ENCODE results near the gene GRIK4.

The GRIK4 gene

DNA sequence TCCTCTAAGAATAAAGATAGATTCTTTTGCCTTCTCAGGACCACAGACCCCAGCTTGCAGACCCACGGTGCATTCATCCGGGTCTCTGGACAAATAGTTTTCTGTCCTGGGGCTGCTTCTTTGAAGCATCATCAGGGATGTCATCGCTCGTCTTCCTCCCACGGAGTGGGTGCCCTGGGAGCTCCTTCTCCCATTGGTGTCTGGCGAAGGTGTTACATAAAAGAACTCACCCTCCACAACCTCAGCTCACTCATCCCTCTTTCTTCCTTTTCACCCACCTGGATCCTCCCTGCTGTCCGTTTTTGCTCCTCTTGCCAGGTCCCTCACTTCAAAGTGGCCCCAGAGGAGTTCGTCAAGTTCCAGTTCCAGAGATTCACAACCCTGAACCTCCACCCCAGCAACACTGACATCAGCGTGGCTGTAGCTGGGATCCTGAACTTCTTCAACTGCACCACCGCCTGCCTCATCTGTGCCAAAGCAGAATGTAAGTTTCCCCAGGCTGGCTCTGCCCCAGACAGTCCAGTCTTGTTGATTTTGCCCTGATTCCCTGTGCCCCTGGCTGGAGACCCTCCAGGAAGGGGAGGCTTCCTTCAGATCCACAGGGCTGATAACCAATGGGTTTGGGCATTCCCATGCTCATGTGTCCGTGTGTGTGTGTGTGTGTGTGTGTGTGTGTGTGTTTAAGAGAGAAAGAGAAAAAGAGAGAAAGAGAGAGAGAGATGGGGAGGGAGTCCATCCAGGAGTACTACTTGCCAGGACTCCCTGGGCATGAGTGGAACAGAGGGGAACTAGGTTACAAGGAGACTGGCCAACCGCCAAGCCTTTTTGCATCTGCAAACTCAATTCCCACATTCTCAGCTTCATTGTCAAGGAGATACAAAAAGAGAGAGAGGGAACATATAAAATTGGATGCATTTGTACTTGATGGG is 308.2 kb downstream of the GRIK4 start:
- DNase-seq = no peak

GRCh38 chr11:120823159-120823558 is 311.6 kb downstream of the GRIK4 start:
- no peak for DNase-seq

DNA sequence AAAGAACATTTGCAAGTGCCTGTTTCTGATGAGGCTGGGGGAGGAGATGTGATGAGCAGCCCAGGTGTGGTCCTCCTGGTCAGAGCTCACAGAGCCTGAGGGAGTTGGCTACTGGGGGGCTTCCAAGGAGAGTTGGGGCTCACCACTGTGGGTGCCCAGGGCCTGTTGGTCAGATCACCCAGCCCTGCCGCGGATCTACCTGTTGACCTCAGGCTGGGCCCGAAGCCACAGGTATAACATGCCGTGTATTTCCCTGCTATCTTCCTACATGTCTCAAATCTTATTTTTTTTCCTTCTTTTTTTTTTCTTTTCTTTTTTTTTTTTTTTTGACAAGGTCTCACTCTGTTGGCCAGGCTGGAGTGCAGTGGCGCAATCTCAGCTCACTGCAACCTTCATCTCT is 312.7 kb downstream of the GRIK4 start:
- no peak for DNase-seq

DNA sequence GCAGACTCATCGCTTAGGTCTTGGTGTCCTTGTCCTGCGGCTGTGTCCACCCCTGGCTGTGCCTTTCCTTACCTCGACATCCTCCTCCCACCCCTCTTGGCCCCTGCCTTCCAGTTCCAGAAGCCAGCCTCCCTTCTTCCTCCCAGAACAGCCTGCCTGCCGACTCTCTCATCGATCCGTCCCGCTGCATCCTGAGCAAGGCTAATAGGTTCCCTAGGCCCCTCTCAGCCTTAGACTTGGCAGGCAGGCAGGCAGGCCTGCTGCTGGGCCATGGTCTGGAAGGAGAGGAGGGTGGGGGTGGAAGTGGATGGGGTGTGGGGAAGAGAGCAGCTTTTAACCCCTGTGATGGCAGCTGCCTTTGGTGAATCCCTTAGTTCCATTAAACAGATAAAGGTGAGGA is 315.6 kb downstream of the GRIK4 start:
- no peak for DNase-seq

DNA sequence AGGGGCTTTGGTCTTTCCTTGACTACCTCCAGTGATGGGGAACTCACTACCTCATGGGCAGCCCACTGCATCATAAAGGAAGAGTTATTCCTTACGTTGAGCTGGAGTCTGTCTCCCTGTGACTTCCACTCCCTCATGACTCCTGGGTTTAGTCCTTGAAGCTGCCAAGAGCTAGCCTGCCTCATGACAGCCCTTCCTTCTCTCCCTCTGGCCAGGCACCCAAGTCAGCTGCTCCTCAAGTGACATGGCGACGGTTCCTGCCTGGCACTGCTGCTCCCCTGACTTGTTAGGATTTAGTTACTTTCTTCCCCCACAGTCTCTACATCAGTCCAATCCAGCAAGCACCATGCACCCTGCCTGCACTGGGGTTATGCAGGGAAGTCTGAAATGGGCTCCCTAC is 316.3 kb downstream of the GRIK4 start:
- no peak for DNase-seq

DNA sequence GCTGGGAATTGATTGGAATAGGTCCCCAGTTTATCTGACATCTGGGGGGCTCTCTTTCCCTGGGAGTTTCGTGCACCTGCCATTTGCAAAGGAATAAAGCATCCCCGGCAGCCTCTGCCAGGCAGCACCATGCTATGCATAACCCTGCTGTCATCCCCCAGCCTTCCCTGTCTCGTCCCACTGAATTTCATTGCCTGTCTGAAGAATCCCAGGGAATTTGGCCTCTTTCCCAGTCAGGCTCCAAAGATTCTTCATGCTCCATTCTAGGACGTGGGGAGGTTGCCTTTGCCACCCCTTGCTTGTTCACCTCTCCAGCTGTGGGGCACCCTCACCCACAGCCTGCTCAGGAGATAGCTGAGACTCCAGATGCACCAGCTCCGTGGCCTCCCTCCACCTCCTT is 317.3 kb downstream of the GRIK4 start:
- DNase-seq = no peak

DNA sequence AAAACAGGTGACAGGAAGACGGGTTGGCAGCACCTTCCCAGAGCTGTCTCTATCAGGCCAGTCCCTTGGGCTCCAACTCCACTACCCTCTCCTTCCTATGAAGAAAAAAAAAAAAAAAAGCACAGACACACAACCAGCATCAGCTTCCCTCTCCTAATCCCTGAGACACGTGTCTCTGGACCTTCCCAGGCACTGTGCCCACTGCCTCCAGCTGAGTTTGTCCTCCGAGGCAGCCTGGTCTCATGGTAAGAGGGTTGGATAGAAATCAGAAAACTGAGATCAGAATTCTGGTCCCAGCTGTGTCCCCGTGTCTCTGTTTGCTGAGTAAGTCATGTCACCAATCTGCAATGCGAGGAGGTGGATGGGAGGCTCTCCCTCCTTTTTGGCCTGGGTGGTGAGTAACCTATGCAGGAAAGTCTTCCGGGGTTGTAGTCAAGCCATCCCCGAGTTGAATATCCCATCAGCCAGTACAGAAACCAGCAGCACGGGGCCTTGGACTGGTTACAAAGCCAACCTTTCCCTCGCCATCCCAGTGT is 318.6 kb downstream of the GRIK4 start:
- peak; percentile 38 for DNase-seq

DNA sequence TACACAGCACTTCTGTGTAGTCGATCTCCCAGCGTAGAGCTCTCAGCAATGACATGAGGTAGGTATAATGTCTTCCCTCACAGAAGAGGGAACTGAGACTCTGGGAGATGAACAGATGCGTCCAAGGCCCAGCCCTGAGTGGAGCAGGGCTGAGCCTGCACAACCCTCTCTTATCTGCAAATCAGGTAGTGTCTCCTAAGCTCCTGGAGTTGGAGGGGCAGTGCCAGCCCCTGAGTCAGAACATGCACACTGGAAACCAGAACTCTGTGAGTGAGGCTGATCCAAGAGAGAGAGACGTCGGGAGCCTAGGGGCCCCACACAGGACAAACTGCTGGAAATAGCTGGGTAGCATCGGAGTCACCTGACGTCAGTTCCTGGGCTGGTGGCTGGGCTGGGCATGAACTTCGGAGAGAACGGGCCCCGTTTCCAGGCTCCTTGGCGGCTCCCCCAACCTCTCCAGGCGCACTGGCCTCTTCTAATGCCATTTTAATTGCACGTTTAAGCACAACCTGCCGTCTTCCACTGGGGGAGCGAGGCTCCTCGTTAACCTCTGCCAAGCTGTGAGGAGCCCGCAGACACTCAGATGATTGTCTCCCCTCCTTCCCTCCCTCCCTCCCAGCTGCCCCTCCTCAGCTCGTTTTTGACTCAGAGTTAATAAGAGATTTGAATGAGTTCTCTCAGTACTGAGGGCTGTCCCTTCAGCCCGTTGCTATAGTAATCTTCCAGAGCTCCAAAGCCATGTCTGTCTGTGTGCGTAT is 321.1 kb downstream of the GRIK4 start:
- DNase-seq = peak; percentile 40

- no peak for DNase-seq
These were observed 323.2 kb downstream of the GRIK4 start for GRCh38 chr11:120834686-120835210.

GRCh38 chr11:120835601-120836228 is 324.2 kb downstream of the GRIK4 start:
- DNase-seq = no peak

DNA sequence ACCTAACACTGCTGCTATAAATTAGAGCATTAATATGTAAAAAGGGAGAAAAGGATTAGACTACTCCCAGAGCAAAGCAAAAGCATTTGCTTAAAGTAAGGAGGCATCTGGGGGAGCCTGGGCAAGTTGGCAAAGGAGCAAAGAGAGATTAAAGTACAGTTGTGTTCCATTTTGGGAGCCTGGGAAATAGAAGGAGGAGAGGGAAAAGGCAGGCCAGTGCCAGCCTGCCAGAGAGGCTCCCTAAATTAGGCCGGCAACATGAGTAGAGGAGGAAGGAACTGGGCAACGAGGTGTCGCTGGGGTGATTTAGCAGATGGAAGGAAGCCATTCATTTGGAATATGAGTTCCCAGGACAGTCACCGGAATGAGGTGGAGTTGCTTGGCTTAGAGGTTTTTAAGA is 326.1 kb downstream of the GRIK4 start:
- no peak for DNase-seq

DNA sequence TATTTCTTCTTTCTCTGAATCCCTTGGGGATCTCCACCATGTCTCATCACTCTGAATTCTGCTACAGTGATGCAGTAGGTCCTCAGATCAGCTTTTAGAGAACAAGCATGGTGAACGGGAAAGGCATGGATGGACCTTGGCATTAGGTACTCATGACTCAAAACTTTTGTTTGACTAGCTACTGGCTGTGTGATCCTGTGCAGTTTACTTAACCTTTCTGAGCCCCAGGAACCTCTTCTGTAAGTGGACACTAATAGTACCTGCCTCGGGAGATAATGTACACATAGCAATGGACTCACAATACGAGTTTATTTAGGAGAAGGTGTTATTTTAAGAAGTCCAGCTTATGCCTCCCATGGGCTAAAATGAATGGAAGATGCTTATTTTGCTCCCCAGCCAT is 327.7 kb downstream of the GRIK4 start:
- DNase-seq = no peak

DNA sequence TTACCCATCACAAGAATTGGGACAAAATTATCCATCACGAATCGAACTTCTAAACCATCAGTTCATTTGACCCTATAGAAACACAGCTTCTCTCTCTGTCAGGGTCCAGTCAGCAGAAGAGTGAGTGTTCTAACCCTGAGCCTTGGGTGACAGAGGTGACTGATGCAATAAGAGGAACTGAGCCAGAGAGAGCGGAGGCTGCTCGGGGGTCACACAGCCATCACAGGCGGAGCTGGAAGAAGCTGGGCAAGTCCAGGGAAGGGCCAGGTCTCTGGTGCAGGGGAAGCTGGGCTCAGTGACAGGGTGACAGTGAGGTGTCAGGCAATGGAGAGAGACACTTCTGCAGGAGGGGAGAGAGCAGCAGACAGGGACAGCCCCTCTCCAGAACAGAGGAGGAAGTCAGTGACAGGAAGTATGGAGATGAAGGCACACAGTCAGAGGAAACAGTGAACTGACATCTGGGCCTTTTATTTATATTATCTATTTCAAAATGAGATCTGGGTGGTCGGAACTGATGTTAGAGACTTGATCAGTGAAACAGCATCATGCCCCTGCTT is 328.4 kb downstream of the GRIK4 start:
- no peak for DNase-seq

- no peak for DNase-seq
These were observed 329.1 kb downstream of the GRIK4 start for GRCh38 chr11:120840661-120841060.

DNA sequence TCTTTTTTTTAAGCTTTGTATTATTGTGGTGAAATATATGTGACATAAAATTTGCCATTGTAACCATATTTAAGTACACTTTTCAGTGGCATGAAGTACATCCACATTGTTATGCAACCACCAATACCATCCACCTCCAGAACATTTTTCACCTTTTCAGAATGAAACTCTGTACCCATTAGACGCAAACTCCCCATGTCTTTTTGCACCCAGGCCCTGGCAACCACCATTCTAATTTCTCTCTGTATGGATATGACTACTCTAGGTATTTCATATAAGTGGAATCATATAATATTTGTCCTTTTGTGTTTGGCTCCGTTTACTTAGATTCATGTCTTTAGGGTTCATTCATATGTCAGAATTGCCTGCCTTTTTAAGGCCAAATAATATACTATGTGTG is 329.5 kb downstream of the GRIK4 start:
- DNase-seq = no peak

GRCh38 chr11:120842195-120842594 is 330.6 kb downstream of the GRIK4 start:
- no peak for DNase-seq

GRCh38 chr11:120853435-120853834 is 341.9 kb downstream of the GRIK4 start:
- no peak for DNase-seq

DNA sequence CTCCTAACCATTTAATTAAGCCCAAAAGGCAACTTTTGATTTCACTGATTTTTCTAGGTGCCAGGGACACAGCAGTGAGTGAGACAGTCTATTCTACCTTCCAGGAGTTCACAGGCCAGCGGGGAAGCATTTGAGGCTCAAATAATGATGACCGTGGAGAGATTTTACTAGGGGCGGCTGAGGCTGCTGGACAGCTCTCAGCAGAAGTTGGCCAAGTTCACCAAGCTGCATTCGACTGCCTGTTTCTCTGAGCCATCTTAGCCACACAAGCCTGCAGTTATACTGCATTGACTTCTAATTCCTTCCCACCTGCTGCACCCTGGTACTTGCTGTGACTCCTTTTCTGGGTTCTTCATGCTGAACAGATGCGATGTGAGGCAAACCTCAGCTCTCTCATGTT is 343.4 kb downstream of the GRIK4 start:
- no peak for DNase-seq

DNA sequence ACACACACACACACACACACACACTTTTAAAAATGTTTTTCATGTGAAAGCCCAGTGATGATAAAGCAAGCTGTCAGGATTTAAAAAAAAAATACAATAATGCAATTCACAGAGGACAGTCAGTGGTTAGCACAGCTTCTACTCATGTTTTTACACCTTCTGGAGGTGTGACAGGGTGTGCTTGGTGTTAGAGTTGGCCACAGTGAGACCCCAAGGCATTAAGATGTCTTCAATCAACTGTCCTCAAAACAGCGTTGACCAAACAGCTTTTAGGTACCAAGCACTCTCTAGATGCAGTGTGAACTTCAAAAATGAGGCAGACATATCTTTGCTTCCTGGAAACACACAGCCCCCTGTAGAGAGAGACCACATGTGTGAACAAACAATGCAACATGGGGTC is 346.0 kb downstream of the GRIK4 start:
- no peak for DNase-seq

GRCh38 chr11:120858740-120859139 is 347.2 kb downstream of the GRIK4 start:
- no peak for DNase-seq

DNA sequence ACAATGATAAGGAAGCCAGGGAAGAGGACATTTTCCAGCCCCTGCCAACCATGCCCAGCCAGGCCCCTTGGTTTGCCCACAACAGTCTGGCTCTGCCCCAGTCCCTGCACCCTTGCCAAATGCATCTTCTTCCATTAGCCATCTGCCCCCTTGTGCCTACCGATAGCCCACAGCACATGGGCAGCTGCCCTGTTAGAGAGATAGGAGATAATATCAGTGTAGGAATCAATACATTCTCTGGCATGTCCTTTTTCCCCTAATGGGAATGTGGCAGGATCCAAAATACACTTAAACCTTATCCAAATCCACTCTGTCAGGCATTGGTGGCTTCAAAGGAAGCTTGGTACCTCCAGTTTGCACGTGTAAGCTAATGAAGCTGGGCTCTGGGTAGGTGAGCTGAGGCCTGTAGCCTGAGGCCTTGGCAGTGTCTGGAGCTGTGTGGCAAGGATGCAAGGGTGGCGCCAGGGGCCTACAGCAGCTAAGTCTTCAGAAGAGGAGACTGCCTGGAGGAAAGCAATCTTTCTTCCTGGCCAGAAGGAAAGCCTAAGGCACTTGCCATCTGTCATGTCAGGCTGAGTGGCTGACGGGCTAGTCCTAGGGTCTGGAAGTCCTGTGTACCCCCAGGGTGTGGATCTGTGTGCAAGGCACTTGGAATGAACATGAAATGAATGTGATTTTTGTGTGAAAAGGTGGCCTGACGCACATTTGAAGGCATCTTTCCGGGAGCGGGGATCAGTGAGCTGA is 348.2 kb downstream of the GRIK4 start:
- DNase-seq = no peak

GRCh38 chr11:120863359-120863758 is 351.8 kb downstream of the GRIK4 start:
- DNase-seq = no peak
